ENCODE results near the gene SSR3. TPM values are rescaled to one million over a fixed set of nuclear protein-coding genes. Genes with fewer than 3 reads are reported as not detected.

Gene SSR3
- total RNA-seq, 4 donors from 2014 or later, result 47.6 to 78.4 (median 58.3) TPM

- Histone ChIP-seq H3K27ac (no peak overlapping the region), H3K27me3 (no peaks in the 10 kb centered on the region), H3K4me3 (no peak overlapping the region), H3K9me3 (no peaks in the 10 kb centered on the region), H3K4me1 (no peaks in the 10 kb centered on the region), H3K36me3 (no peaks in the 10 kb centered on the region)
- no peak for DNase-seq
- TF ChIP-seq, protein P1, sequence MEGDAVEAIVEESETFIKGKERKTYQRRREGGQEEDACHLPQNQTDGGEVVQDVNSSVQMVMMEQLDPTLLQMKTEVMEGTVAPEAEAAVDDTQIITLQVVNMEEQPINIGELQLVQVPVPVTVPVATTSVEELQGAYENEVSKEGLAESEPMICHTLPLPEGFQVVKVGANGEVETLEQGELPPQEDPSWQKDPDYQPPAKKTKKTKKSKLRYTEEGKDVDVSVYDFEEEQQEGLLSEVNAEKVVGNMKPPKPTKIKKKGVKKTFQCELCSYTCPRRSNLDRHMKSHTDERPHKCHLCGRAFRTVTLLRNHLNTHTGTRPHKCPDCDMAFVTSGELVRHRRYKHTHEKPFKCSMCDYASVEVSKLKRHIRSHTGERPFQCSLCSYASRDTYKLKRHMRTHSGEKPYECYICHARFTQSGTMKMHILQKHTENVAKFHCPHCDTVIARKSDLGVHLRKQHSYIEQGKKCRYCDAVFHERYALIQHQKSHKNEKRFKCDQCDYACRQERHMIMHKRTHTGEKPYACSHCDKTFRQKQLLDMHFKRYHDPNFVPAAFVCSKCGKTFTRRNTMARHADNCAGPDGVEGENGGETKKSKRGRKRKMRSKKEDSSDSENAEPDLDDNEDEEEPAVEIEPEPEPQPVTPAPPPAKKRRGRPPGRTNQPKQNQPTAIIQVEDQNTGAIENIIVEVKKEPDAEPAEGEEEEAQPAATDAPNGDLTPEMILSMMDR (IDR thresholded peaks at IDR 0.05), result no peak
- no peak for TF ChIP-seq POLR2A (IDR thresholded peaks at IDR 0.05)
Observed at GRCh38 chr3:156507285-156507684, 47.6 kb downstream of the SSR3 start.

DNA sequence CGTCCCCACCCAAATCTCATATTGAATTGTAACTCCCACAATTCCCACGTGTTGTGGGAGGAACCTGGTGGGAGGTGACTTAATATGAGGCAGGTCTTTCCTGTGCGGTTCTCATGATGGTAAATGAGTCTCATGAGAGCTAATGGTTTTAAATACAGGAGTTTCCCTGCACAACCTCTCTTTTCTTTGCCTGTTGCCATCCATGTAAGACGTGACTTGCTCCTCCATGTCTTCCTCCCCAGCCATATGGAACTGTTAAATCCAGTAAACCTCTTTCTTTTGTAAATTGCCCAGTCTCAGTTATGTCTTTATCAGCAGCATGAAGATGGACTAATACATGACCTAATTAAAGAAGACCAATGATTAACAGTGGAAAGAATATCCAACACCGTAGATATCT is 56.6 kb downstream of the SSR3 start:
- Histone ChIP-seq H3K9me3 (no peaks in the 10 kb centered on the region), H3K36me3 (no peaks in the 10 kb centered on the region), H3K27ac (no peak overlapping the region), H3K27me3 (no peaks in the 10 kb centered on the region), H3K4me1 (no peaks in the 10 kb centered on the region), H3K4me3 (no peak overlapping the region)
- no peak for TF ChIP-seq POLR2A (IDR thresholded peaks at IDR 0.05)
- TF ChIP-seq, protein P1 (IDR thresholded peaks at IDR 0.05), result no peak
- no peak for DNase-seq

DNA sequence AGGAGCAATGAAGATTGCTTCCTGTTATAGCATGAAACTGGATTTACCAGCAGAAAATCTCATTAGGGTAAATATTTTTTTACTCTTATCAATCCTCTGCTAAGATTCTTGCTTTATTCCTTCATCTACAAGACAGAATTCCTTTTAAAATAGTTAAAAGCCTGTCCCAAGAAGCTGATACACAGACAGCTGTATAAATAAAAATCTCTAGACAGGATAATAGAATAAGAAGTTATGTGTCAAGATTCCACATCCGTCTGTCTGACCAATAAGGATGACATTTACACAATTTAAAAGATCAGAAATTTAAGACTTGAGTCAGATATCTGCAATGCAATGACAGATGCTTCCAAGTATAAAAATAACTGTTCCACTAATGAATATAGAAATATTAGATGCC is 57.6 kb downstream of the SSR3 start:
- no peak overlapping the region for H3K4me3 ChIP-seq
- no peaks in the 10 kb centered on the region for H3K4me1 ChIP-seq
- DNase-seq, result no peak
- no peaks in the 10 kb centered on the region for H3K9me3 ChIP-seq
- no peaks in the 10 kb centered on the region for H3K36me3 ChIP-seq
- no peaks in the 10 kb centered on the region for H3K27me3 ChIP-seq
- H3K27ac ChIP-seq, result no peak overlapping the region
- TF ChIP-seq, protein P1 (IDR thresholded peaks at IDR 0.05), result no peak
- TF ChIP-seq POLR2A (IDR thresholded peaks at IDR 0.05), result no peak

- H3K36me3 ChIP-seq, result no peaks in the 10 kb centered on the region
- DNase-seq, result no peak
- H3K9me3 ChIP-seq, result no peaks in the 10 kb centered on the region
- no peak overlapping the region for H3K4me3 ChIP-seq
- H3K27me3 ChIP-seq, result no peaks in the 10 kb centered on the region
- TF ChIP-seq POLR2A (IDR thresholded peaks at IDR 0.05), result no peak
- TF ChIP-seq, protein P1 (IDR thresholded peaks at IDR 0.05), result no peak
- H3K27ac ChIP-seq, result no peak overlapping the region
- no peaks in the 10 kb centered on the region for H3K4me1 ChIP-seq
Observed at GRCh38 chr3:156495816-156496215, 59.1 kb downstream of the SSR3 start.

- no peak overlapping the region for H3K27ac ChIP-seq
- H3K4me3 ChIP-seq, result no peak overlapping the region
- no peak for DNase-seq
- no peak for TF ChIP-seq POLR2A (IDR thresholded peaks at IDR 0.05)
- TF ChIP-seq, protein P1 (IDR thresholded peaks at IDR 0.05), result no peak
- no peaks in the 10 kb centered on the region for H3K36me3 ChIP-seq
- H3K4me1 ChIP-seq, result no peaks in the 10 kb centered on the region
- no peaks in the 10 kb centered on the region for H3K9me3 ChIP-seq
- no peaks in the 10 kb centered on the region for H3K27me3 ChIP-seq
Observed at GRCh38 chr3:156493887-156494286, 61.0 kb downstream of the SSR3 start.

DNA sequence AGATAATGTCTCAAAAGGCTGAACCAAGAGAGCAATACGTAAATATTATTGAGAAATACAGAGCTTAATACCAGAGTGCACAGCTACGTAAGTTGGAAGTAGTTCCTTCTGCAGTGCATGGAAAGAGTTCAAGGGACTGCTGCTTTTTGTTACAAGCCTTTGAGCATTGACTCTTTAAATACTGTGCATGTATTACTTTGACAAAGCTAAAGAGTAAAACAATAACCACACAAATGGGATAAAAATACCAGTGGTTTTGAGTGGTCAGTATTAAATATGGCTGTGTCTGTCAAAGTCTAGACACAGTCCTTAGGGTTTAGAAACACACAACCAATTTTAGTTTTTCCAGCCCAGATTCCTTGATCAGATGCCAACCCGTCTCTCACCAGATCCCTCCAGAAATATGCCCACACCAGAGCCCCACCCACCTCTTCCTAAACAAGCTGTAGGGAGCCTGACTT is 62.1 kb downstream of the SSR3 start:
- no peaks in the 10 kb centered on the region for H3K27me3 ChIP-seq
- no peaks in the 10 kb centered on the region for H3K4me1 ChIP-seq
- no peak overlapping the region for H3K4me3 ChIP-seq
- DNase-seq, result no peak
- H3K36me3 ChIP-seq, result no peaks in the 10 kb centered on the region
- no peaks in the 10 kb centered on the region for H3K9me3 ChIP-seq
- H3K27ac ChIP-seq, result peak overlapping the region in 1 of 4 donors; percentile 16
- no peak for TF ChIP-seq POLR2A (IDR thresholded peaks at IDR 0.05)
- TF ChIP-seq, protein P1 (IDR thresholded peaks at IDR 0.05), result no peak
